Pancreas (tissue), 8 donors: Measurements from ENCODE around the gene AVP. TPM values are rescaled to one million over a fixed set of nuclear protein-coding genes. Genes with fewer than 3 reads are reported as not detected.

ENCODE experiments used
- polyA plus RNA-seq, 2 donors: library from polyadenylated mRNA; stranded (reverse); fragments of 200-250 nt; gene quantifications; one replicate each; pipeline ENCODE4 v1.2.3, GENCODE V29; 2013
- total RNA-seq, 6 donors: library from RNA; stranded (reverse); fragmentation: NEBNext Ultra II Directional in 4 of 6; extraction: Animal tissue kit (Norgen Biotek cat#: 25700) in 4 of 6; gene quantifications; one replicate each; pipeline versions ENCODE4 v1.2.1 to v1.2.4, GENCODE V29; 2021 to 2023
- donor health status: healthy with polysubstance abuse.
- donor health status: DM: no; HTN: no; CAD: no; lungs with moderate emphysema.
- donor health status: DM: no; HTN: no; CAD: no.
- donor health status: Bipolar disorder and iron deficiency.
- donor health status: DM: yes; HTN: yes; CAD: no.
- donor health status: DM: no; HTN: no; CAD: no.
- donor health status: DM: no; HTN: no; CAD: no.
- donor health status: DM: yes; HTN: yes; CAD: no.

AVP gene
- total and polyA plus RNA-seq, 8 donors = not detected

Other genes with a start within 250 kb of the AVP start
- 10 to 100 TPM; 12.1 to 30.9 (median 13.5) TPM for gene PCED1A, start 244.1 kb downstream of the AVP start, total RNA-seq
- gene PCED1A, start 244.1 kb downstream of the AVP start, polyA plus RNA-seq = 100 to 1,000 TPM; 104 to 110 TPM
- 10 to 100 TPM; 19.2 to 30.3 (median 21.0) TPM for gene VPS16, start 244.0 kb downstream of the AVP start, total RNA-seq
- gene VPS16, start 244.0 kb downstream of the AVP start, polyA plus RNA-seq = 10 to 100 TPM; 69.3 to 93.4 TPM
- 10 to 100 TPM; 14.4 to 29.1 (median 18.2) TPM for gene PTPRA, start 211.2 kb downstream of the AVP start, total RNA-seq
- gene PTPRA, start 211.2 kb downstream of the AVP start, polyA plus RNA-seq = 10 to 100 TPM in 1 of 2 donors, 1 to 10 TPM in 1; 6.8 to 20.9 TPM
- gene GNRH2, start 41.1 kb downstream of the AVP start, total RNA-seq = not detected
- gene GNRH2, start 41.1 kb downstream of the AVP start, polyA plus RNA-seq = not detected
- 10 to 100 TPM; 14.4 to 26.7 (median 20.5) TPM for gene MRPS26, start 38.7 kb downstream of the AVP start, total RNA-seq
- 10 to 100 TPM; 46.4 to 46.7 TPM for gene MRPS26, start 38.7 kb downstream of the AVP start, polyA plus RNA-seq
- gene OXT, start 13.1 kb downstream of the AVP start, total RNA-seq = under 1 TPM in 1 of 6 donors, not detected in 5; 0.38 TPM
- not detected for gene OXT, start 13.1 kb downstream of the AVP start, polyA plus RNA-seq
- gene FASTKD5, start 75.1 kb upstream of the AVP start, total RNA-seq = 1 to 10 TPM; 2.7 to 7.6 (median 4.0) TPM
- gene FASTKD5, start 75.1 kb upstream of the AVP start, polyA plus RNA-seq = 1 to 10 TPM; 2.9 to 6.6 TPM
- gene UBOX5, start 75.1 kb upstream of the AVP start, total RNA-seq = 1 to 10 TPM; 2.3 to 4.2 (median 3.5) TPM
- 1 to 10 TPM; 3.7 to 4.0 TPM for gene UBOX5, start 75.1 kb upstream of the AVP start, polyA plus RNA-seq
- 10 to 100 TPM; 17.5 to 18.9 (median 18.3) TPM for gene LZTS3, start 88.8 kb upstream of the AVP start, total RNA-seq
- 10 to 100 TPM; 20.3 to 30.5 TPM for gene LZTS3, start 88.8 kb upstream of the AVP start, polyA plus RNA-seq
- 10 to 100 TPM; 42.0 to 52.8 (median 48.1) TPM for gene DDRGK1, start 120.0 kb upstream of the AVP start, total RNA-seq
- 10 to 100 TPM; 46.1 to 50.0 TPM for gene DDRGK1, start 120.0 kb upstream of the AVP start, polyA plus RNA-seq
- gene ITPA, start 124.8 kb upstream of the AVP start, total RNA-seq = 10 to 100 TPM; 14.2 to 29.9 (median 23.1) TPM
- gene ITPA, start 124.8 kb upstream of the AVP start, polyA plus RNA-seq = 100 to 1,000 TPM in 1 of 2 donors, 10 to 100 TPM in 1; 90.4 to 111 TPM
- gene SLC4A11, start 154.5 kb upstream of the AVP start, total RNA-seq = under 1 TPM; 0.14 to 0.87 (median 0.42) TPM
- gene SLC4A11, start 154.5 kb upstream of the AVP start, polyA plus RNA-seq = 1 to 10 TPM in 1 of 2 donors, under 1 TPM in 1; 0.87 to 1.1 TPM